Body of pancreas (tissue), 4 donors: ENCODE data around the gene LAMB3. TPM values are rescaled to one million over a fixed set of nuclear protein-coding genes. Genes with fewer than 3 reads are reported as not detected.
A peak's percentile ranks its signal among the peaks of the same experiment; 100 is the strongest.

Source experiments
- ATAC-seq: fragments of 150-250 bp; one replicate; pipeline ENCODE4 v1.9.1; 2016
- DNase-seq, 4 donors: peaks; one replicate each; pipeline ENCODE4 v3.0.0-alpha.2; 2019
- H3K27ac ChIP-seq, 4 donors: fragments of 200-600 bp; sonication (generic); 1 replicate in 3 of 4; 2 replicates in 1 of 4; pipeline versions ENCODE4 v1.5.1 to v1.6.1; 2016 to 2019; ENCODE audit warnings: mild to moderate bottlenecking in 1 of 4, mixed read lengths in 1 of 4, moderate library complexity in 1 of 4
- H3K27me3 ChIP-seq, 2 donors: fragments of 200-600 bp; sonication (generic); one replicate each; pipeline ENCODE4 v1.6.0; 2016; ENCODE audit warnings: mild to moderate bottlenecking in 1 of 2
- H3K36me3 ChIP-seq, 2 donors: fragments of 200-600 bp; sonication (generic); replicated peaks in 1 of 2; 2 replicates each; pipeline ENCODE4 v1.5.1; 2016; ENCODE audit warnings: low read depth in 2 of 2; ENCODE audit not compliant: insufficient read depth in 1 of 2
- H3K4me1 ChIP-seq: fragments of 200-600 bp; sonication (generic); one replicate; pipeline ENCODE4 v1.6.0; 2016
- H3K4me3 ChIP-seq, 2 donors: fragments of 200-600 bp; sonication (generic); 1 replicate in 1 of 2; 2 replicates in 1 of 2; pipeline ENCODE4 v1.5.1; 2016 to 2019
- H3K9me3 ChIP-seq, 3 donors: fragments of 200-600 bp; sonication (generic); 1 replicate in 2 of 3; 2 replicates in 1 of 3; pipeline ENCODE4 v1.5.1; 2016
- POLR2A ChIP-seq, 3 donors: fragments of 450-650 bp; IDR thresholded peaks; one replicate each; pipeline ENCODE4 v1.6.1; 2016; ENCODE audit warnings: antibody characterized with exemption in 3 of 3, mild to moderate bottlenecking in 2 of 3
- WGBS, 2 donors: methylation state at CpG; one replicate each; pipeline ENCODE4 v1.1.5; 2017; 5-methylcytosine and 5-hydroxymethylcytosine counted together
- intact Hi-C: fragments of 100-400 bp; cut with DNase I; formaldehyde crosslinking; loops from one replicate; pipeline ENCODE4 v1.15.1; 2023
- total RNA-seq, 2 donors: library from RNA; depleted of rRNA; stranded (reverse); fragments of >200 nt; gene quantifications; one replicate each; pipeline ENCODE4 v1.1.0, GENCODE V29; 2016
- TF ChIP-seq, protein P1 (sequence below), 7 experiments: fragments of 450-650 bp in 4 of 7; fragments of 200-600 bp in 3 of 7; sonication (generic) in 3 of 7; IDR thresholded peaks; one replicate each; pipeline ENCODE4 v1.5.1; 2016 to 2019; ENCODE audit warnings: antibody characterized with exemption in 7 of 7

Gene LAMB3
- total RNA-seq, 2 donors from 2014 or later = 5.3 to 7.3 TPM

GRCh38 chr1:209651138-209651587 is 1.1 kb downstream of the LAMB3 start:
- DNase-seq (peak; percentile 66 to 90 (median 76)), ATAC-seq (no peak)
- Histone ChIP-seq H3K27me3 (no peaks in the 10 kb centered on the region), H3K4me3 (no peak overlapping the region), H3K4me1 (peaks cover 88% of the 10 kb centered on the region), H3K36me3 (no peaks in the 10 kb centered on the region), H3K9me3 (no peaks in the 10 kb centered on the region), H3K27ac (peak overlapping the region in 3 of 4 donors; percentile 37 to 78 (median 57))
- no peak for TF ChIP-seq POLR2A (IDR thresholded peaks at IDR 0.05)
- TF ChIP-seq, protein P1, sequence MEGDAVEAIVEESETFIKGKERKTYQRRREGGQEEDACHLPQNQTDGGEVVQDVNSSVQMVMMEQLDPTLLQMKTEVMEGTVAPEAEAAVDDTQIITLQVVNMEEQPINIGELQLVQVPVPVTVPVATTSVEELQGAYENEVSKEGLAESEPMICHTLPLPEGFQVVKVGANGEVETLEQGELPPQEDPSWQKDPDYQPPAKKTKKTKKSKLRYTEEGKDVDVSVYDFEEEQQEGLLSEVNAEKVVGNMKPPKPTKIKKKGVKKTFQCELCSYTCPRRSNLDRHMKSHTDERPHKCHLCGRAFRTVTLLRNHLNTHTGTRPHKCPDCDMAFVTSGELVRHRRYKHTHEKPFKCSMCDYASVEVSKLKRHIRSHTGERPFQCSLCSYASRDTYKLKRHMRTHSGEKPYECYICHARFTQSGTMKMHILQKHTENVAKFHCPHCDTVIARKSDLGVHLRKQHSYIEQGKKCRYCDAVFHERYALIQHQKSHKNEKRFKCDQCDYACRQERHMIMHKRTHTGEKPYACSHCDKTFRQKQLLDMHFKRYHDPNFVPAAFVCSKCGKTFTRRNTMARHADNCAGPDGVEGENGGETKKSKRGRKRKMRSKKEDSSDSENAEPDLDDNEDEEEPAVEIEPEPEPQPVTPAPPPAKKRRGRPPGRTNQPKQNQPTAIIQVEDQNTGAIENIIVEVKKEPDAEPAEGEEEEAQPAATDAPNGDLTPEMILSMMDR (IDR thresholded peaks at IDR 0.05) = no peak
- 44 to 52% methylated on average over 5 of the region's 5 CpGs for WGBS, 2 donors
- intact Hi-C loops = no loop called here

DNA sequence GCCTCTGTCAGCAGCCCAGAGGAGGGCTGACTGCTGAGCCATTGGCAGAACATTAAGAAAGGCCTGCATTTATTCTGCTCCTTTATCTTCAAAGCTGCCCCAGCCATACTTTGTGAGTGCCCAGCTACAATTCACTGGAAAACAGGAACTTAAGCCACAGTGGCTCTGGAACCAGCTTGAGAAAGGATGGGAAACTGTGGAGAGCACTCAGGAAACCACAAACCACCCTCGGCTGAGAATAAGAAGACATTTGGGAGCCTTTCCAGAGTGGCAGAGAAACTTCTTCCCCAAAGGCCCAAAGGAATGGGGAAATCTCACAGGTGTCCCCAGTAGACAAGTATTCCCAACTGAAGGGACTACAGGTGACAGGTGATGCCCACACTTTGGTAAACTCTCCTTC is 1.8 kb downstream of the LAMB3 start:
- ATAC-seq (no peak), DNase-seq (no peak)
- Histone ChIP-seq H3K27ac (peak overlapping the region in 2 of 4 donors; percentile 57 to 78), H3K4me1 (peaks cover 88% of the 10 kb centered on the region), H3K4me3 (no peak overlapping the region), H3K9me3 (no peaks in the 10 kb centered on the region), H3K27me3 (no peaks in the 10 kb centered on the region), H3K36me3 (no peaks in the 10 kb centered on the region)
- 75 to 79% methylated on average over 1 of the region's 1 CpG for WGBS, 2 donors
- intact Hi-C loops = no loop called here
- TF ChIP-seq, protein P1 (IDR thresholded peaks at IDR 0.05) = no peak
- no peak for TF ChIP-seq POLR2A (IDR thresholded peaks at IDR 0.05)

DNA sequence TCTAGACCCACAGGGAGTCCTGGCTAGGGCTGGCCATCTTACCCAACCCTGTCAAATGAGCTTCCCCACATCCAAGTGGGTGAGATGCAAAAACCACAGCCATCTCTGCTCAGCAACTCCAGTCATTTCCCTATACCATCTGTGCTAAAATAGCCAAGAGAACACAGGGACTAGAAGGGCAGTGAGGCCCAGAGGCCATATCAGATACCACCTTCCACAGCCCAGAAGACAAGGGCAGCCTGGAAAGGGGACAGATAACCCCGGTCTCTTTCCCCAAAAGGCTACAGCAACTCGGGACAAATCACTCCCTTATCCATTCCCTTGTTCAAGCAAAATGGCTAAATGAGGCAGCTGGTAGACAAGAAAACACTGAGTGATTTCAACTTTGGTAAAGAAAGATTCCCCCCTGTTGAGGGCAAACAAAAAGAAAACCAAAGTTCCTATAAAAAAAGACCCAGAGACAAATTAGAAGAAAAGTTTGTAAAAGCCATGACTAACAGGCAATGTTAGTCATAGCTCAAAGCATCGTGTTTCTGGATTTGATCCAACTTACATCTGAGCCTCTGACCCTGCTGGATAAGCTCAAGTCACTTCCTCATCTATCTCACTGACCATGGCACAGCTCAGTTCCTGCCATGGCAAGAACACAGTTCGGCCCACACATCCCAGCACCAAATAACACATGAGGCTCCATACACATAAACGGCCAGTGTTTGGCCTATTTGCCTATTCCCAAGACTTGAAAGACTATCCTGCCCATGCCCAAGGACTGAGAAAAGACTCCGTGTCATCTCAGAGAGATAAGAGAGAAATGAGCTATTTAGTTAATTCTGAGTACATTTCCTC is 3.1 kb downstream of the LAMB3 start:
- intact Hi-C loops = no loop called here
- peak in 2 of 4 donors; percentile 66 to 80 for DNase-seq
- WGBS, 2 donors = 44 to 51% methylated on average over 6 of the region's 6 CpGs
- Histone ChIP-seq H3K4me3 (no peak overlapping the region), H3K9me3 (no peaks in the 10 kb centered on the region), H3K36me3 (no peaks in the 10 kb centered on the region), H3K27ac (peak overlapping the region in 3 of 4 donors; percentile 63 to 80 (median 68)), H3K4me1 (peaks cover 87% of the 10 kb centered on the region), H3K27me3 (no peaks in the 10 kb centered on the region)
- no peak for ATAC-seq
- TF ChIP-seq, protein P1 (IDR thresholded peaks at IDR 0.05) = no peak

DNA sequence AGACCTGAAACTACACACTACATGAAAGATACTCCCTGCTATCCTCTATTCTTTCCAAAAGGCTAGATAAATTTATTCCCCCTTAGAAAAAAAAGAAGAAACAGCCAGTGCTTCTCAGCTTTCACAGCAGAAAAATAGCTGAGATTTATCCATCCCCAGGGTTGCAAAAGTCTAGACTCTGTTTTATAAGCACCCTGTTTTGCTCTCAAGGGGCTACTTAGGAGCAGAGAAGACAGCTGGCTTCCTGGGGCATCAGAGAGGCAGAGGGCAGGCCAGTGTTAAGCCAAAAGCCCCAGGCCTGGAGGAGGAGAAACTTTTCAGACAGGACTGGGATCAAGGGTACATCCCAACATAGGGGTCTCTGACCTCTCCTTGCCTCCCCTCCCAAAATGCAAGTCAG is 3.9 kb downstream of the LAMB3 start:
- no peaks in the 10 kb centered on the region for H3K9me3 ChIP-seq
- H3K27ac ChIP-seq = peak overlapping the region in 1 of 4 donors; percentile 80
- H3K4me1 ChIP-seq = peaks cover 87% of the 10 kb centered on the region
- no peak for TF ChIP-seq POLR2A (IDR thresholded peaks at IDR 0.05)
- TF ChIP-seq, protein P1 (IDR thresholded peaks at IDR 0.05) = no peak
- DNase-seq (no peak), ATAC-seq (no peak)
- no peak overlapping the region for H3K4me3 ChIP-seq
- intact Hi-C loops = no loop called here
- H3K36me3 ChIP-seq = no peaks in the 10 kb centered on the region
- H3K27me3 ChIP-seq = no peaks in the 10 kb centered on the region

DNA sequence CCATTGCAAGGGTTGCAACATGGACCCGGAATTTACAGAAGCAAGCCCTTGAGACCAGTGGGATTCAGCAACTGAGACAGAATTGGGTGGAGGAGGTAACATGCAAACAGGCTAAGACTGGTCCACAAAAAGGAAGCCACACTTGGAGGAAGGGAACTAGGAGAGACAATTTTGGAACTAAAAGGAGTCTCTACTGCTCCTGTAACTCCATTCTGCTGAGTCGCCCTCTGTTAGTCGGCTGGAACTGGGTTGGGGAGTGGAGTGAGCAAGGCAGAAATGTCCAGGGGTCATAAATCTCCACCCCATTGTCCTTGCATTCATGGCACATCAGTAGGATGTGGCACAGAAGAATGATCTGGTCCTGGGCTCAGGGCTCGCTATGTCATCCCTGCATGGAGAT is 5.1 kb downstream of the LAMB3 start:
- Histone ChIP-seq H3K4me3 (no peak overlapping the region), H3K4me1 (peaks cover 87% of the 10 kb centered on the region), H3K27me3 (no peaks in the 10 kb centered on the region), H3K27ac (no peak overlapping the region), H3K36me3 (no peaks in the 10 kb centered on the region), H3K9me3 (no peaks in the 10 kb centered on the region)
- 73 to 75% methylated on average over 4 of the region's 4 CpGs for WGBS, 2 donors
- TF ChIP-seq POLR2A (IDR thresholded peaks at IDR 0.05) = no peak
- TF ChIP-seq, protein P1 (IDR thresholded peaks at IDR 0.05) = no peak
- DNase-seq = no peak
- no peak for ATAC-seq
- intact Hi-C loops = no loop called here
